Measurements from ENCODE around the gene CTTNBP2NL.

CTTNBP2NL gene

DNA sequence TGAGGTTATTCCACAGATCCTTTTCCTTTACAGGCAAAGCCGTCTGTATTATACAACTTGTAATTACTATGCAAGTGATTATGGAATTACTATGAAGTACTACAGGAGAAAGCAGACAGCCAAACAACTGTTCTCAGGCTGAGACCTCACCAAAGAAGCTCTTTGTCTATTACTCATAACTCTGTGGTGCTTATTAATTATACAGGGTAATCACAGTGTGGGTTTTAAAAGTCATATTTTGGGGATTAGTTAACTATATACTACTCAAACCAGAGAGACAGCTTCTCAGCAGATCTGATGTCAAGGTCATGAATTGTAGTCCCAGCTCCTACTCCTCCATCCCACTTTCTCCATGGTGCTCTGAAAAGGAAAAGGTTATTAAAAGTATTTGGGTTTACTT lies 49.6 kb downstream of the CTTNBP2NL start:
- Histone ChIP-seq H3K27me3 (ENCODE audit: insufficient read depth, low read depth) (no peaks in the 10 kb centered on the region), H3K9ac (no peak overlapping the region), H4K20me1 (ENCODE audit: insufficient read depth) (no peaks in the 10 kb centered on the region), H3K27ac (no peak overlapping the region), H3K4me2 (no peak overlapping the region), H3K36me3 (ENCODE audit: insufficient read depth) (no peaks in the 10 kb centered on the region), H3K4me1 (ENCODE audit: low read depth, poor library complexity, severe bottlenecking) (no peaks in the 10 kb centered on the region), H3K79me2 (ENCODE audit: insufficient read depth, low read depth) (no peaks in the 10 kb centered on the region), H2AFZ (ENCODE audit: low read depth) (no peak overlapping the region), H3K4me3 (IDR thresholded peaks at IDR 0.05; ENCODE audit: insufficient read depth, low read depth, low read length) (no peak overlapping the region)
- TF ChIP-seq, protein P1, sequence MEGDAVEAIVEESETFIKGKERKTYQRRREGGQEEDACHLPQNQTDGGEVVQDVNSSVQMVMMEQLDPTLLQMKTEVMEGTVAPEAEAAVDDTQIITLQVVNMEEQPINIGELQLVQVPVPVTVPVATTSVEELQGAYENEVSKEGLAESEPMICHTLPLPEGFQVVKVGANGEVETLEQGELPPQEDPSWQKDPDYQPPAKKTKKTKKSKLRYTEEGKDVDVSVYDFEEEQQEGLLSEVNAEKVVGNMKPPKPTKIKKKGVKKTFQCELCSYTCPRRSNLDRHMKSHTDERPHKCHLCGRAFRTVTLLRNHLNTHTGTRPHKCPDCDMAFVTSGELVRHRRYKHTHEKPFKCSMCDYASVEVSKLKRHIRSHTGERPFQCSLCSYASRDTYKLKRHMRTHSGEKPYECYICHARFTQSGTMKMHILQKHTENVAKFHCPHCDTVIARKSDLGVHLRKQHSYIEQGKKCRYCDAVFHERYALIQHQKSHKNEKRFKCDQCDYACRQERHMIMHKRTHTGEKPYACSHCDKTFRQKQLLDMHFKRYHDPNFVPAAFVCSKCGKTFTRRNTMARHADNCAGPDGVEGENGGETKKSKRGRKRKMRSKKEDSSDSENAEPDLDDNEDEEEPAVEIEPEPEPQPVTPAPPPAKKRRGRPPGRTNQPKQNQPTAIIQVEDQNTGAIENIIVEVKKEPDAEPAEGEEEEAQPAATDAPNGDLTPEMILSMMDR (conservative IDR thresholded peaks at IDR 0.05; ENCODE audit: low read depth, low read length): no peak

DNA sequence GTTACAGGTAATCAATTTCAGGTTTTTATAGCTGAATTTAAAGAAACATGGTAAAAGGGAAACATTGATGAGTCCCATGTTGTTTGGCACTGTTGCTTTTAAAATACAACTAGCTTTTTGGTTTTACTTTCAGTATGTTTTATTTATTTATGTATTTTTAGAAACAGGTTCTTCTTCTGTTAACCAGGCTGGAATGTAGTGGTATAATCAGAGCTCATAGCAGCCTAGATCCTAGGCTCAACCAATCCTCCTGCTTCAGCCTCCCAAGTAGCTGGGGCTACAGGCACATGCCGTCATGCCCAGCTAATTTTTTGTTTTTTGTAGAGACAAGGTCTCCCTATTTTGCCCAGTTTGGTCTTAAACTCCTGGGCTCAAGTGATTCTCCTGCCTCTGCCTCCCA lies 50.4 kb downstream of the CTTNBP2NL start:
- Histone ChIP-seq H2AFZ (ENCODE audit: low read depth) (no peak overlapping the region), H3K36me3 (ENCODE audit: insufficient read depth) (no peaks in the 10 kb centered on the region), H4K20me1 (ENCODE audit: insufficient read depth) (no peaks in the 10 kb centered on the region)

DNA sequence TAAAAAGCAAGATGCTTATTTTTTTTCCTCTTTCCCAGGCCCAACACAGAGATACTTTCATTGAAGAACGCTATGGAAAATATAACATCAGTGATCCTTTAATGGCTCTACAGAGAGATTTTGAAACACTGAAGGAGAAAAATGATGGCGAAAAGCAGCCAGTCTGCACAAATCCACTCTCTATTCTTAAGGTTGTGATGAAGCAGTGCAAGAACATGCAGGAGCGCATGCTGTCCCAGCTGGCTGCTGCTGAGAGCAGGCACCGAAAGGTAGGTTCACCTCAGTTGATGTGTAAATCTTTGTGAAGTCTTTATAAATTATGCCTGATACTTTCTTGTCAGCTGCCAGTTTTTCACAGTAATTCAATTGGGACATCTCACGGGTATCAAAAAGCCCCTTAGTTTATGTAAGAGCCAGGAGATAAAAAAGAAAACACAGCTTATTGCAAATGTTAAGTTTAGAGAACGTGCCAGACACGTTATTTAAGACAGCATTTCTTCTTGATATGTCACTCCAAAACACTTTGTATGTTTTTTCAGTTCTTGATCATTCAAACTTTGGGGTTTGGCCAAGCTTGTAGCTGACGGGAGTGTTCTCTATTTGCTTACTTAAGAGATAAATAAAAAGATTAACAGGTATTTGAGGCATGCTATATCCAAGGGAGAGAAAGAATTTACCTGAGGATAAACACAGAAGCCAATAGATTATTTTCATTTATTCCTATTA lies 53.1 kb downstream of the CTTNBP2NL start:
- no peak overlapping the region for H3K27ac ChIP-seq
- H3K9ac ChIP-seq: no peak overlapping the region

More for the DNA sequence above, 50.4 kb downstream of the CTTNBP2NL start:
- Histone ChIP-seq H3K4me1 (ENCODE audit: low read depth, poor library complexity, severe bottlenecking) (no peaks in the 10 kb centered on the region), H3K79me2 (ENCODE audit: insufficient read depth, low read depth) (no peaks in the 10 kb centered on the region), H3K27ac (no peak overlapping the region), H3K27me3 (ENCODE audit: insufficient read depth, low read depth) (no peaks in the 10 kb centered on the region), H3K4me2 (no peak overlapping the region), H3K4me3 (IDR thresholded peaks at IDR 0.05; ENCODE audit: insufficient read depth, low read depth, low read length) (no peak overlapping the region), H3K9ac (no peak overlapping the region)
- TF ChIP-seq, protein P1 (conservative IDR thresholded peaks at IDR 0.05; ENCODE audit: low read depth, low read length): no peak

DNA sequence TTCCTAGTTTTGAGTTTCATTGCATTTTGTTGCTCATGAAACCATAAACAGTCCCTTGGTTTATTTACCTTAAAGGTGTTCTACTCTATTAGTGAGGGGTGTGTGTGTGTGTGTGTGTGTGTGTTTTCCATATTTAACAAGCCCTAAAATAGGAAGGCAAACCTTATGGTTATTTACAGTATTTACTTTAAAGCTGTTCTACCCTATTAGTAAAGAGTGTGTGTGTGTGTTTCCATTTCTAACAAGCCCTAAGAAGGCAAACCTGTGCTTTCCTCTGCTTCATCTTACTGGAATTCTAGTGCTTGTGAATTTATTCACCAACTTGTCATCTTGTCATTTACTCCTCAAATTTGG lies 53.6 kb downstream of the CTTNBP2NL start:
- TF ChIP-seq, protein P1 (conservative IDR thresholded peaks at IDR 0.05; ENCODE audit: low read depth, low read length): no peak
- H3K27ac ChIP-seq: no peak overlapping the region
- no peak overlapping the region for H3K4me3 ChIP-seq (IDR thresholded peaks at IDR 0.05; ENCODE audit: insufficient read depth, low read depth, low read length)
- no peaks in the 10 kb centered on the region for H3K27me3 ChIP-seq (ENCODE audit: insufficient read depth, low read depth)
- H2AFZ ChIP-seq (ENCODE audit: low read depth): no peak overlapping the region
- H4K20me1 ChIP-seq (ENCODE audit: insufficient read depth): no peaks in the 10 kb centered on the region
- H3K79me2 ChIP-seq (ENCODE audit: insufficient read depth, low read depth): no peaks in the 10 kb centered on the region
- H3K9ac ChIP-seq: no peak overlapping the region
- no peak overlapping the region for H3K4me2 ChIP-seq
- H3K36me3 ChIP-seq (ENCODE audit: insufficient read depth): no peaks in the 10 kb centered on the region
- no peaks in the 10 kb centered on the region for H3K4me1 ChIP-seq (ENCODE audit: low read depth, poor library complexity, severe bottlenecking)

More for the DNA sequence above, 53.1 kb downstream of the CTTNBP2NL start:
- Histone ChIP-seq H3K79me2 (ENCODE audit: insufficient read depth, low read depth) (no peaks in the 10 kb centered on the region), H3K27me3 (ENCODE audit: insufficient read depth, low read depth) (no peaks in the 10 kb centered on the region), H3K4me3 (IDR thresholded peaks at IDR 0.05; ENCODE audit: insufficient read depth, low read depth, low read length) (no peak overlapping the region), H3K4me1 (ENCODE audit: low read depth, poor library complexity, severe bottlenecking) (no peaks in the 10 kb centered on the region), H2AFZ (ENCODE audit: low read depth) (no peak overlapping the region), H4K20me1 (ENCODE audit: insufficient read depth) (no peaks in the 10 kb centered on the region), H3K4me2 (no peak overlapping the region), H3K36me3 (ENCODE audit: insufficient read depth) (no peaks in the 10 kb centered on the region)
- TF ChIP-seq, protein P1 (conservative IDR thresholded peaks at IDR 0.05; ENCODE audit: low read depth, low read length): no peak
